OCI-LY7 (cell line): ENCODE results near the gene PPP2R5C.

Experiments
- EZH2phosphoT487 ChIP-seq: fragments of 200-600 bp; sonication (generic); IDR thresholded peaks from 2 replicates; pipeline ENCODE4 v1.6.1; 2018; ENCODE audit warnings: low read depth, borderline replicate concordance, mild to moderate bottlenecking, mixed run types, antibody characterized with exemption, low read length, moderate library complexity, mixed read lengths
- TF ChIP-seq, protein P1 (sequence below): fragments of 200-600 bp; sonication (generic); conservative IDR thresholded peaks from 2 replicates; pipeline ENCODE4 v1.5.1; 2014; ENCODE audit warnings: mild to moderate bottlenecking, antibody characterized with exemption, low read length, moderate library complexity, mixed read lengths

DNA sequence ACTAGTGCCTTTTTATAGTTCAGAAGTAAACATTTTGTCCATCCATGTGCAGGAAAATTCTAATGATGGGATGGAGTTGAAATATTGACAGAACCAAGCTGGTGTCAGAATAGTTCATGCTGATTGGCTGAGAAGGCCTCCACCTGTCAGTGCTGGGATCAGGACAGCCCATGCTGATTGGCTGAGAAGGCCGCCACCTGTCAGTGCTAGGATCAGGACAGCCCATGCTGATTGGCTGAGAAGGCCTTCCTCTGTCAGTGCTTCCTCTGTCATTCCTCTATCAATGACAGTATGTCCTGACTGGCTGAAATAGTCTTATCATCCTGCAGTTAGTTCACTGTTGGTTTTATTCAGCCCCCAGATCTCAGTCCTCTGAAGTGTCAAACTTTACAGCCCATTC lies 95.7 kb downstream of the PPP2R5C start:
- TF ChIP-seq, protein P1, sequence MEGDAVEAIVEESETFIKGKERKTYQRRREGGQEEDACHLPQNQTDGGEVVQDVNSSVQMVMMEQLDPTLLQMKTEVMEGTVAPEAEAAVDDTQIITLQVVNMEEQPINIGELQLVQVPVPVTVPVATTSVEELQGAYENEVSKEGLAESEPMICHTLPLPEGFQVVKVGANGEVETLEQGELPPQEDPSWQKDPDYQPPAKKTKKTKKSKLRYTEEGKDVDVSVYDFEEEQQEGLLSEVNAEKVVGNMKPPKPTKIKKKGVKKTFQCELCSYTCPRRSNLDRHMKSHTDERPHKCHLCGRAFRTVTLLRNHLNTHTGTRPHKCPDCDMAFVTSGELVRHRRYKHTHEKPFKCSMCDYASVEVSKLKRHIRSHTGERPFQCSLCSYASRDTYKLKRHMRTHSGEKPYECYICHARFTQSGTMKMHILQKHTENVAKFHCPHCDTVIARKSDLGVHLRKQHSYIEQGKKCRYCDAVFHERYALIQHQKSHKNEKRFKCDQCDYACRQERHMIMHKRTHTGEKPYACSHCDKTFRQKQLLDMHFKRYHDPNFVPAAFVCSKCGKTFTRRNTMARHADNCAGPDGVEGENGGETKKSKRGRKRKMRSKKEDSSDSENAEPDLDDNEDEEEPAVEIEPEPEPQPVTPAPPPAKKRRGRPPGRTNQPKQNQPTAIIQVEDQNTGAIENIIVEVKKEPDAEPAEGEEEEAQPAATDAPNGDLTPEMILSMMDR = no peak
- TF ChIP-seq EZH2phosphoT487 = no peak
